Measurements from ENCODE around the gene CLDND2. TPM values are rescaled to one million over a fixed set of nuclear protein-coding genes. Genes with fewer than 3 reads are reported as not detected.
A peak's percentile ranks its signal among the peaks of the same experiment; 100 is the strongest.

Gene CLDND2
- total RNA-seq, 1 experiment from 2014 or later, result not detected

DNA sequence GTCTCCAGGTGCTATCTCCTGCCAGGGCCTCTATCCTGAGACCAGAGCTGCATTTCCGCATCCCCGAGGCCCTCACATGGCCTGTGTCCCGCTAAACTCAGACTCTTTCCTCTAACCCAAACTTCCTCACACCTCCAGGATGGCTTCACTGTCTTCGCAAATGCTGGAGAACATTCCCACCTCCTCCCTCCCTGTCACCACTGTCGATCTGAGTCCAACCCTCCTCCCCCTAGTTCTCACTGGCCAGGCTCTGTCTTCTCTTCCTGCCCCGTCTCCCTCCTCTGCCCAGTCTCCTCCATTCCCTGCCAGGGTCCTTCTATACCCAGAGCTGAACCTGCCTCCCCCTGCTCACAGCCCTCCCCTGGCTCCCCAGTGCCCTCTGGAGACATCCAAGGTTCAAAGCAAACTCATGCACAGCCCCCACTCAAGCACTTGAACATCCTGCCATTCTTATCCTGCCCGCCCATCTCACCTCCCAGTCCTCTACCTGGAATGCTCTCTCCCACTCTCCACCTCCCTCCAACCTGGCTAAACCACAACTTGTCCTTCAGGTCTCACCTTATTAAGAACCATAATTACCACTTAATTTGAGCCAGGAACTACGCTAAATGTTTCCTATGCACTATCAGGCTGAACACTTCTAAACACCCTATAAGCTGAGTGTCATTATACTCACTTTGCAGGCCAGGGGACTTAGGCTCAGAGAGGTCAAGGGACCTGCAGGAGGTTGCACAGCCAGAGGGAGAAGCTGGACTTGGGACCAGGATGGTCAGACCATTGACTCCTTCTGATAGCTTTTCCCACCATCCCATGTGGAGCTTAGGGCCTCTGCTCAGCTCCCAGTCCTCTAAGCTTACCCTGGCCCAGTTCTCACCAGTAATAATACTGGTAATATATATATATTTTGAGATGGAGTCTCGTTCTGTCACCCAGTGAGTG lies 25.9 kb downstream of the CLDND2 start:
- WGBS (ENCODE audit: extremely low coverage, insufficient read length, low lambda C conversion rate), result no CpG with 5 or more reads among the region's 9 CpGs
- Mint-ChIP-seq H3K9me3 (no peaks in the 10 kb centered on the region; a peak in 1 of 5 replicates), H3K36me3 (ENCODE audit: insufficient read depth in 1 of 3, low read depth in 3 of 3) (peaks cover 2 to 8% (median 7%) of the 10 kb centered on the region in 3 experiments; a peak in 4 of 7 replicates), H3K4me1 (peaks cover 23 to 29% of the 10 kb centered on the region in 2 experiments), H3K4me3 (peak overlapping the region in 1 of 2 experiments; percentile 21; a peak in 3 of 5 replicates), H3K27me3 (ENCODE audit: low read depth) (peaks cover 19% of the 10 kb centered on the region), H3K27ac (peak overlapping the region; percentile 32 to 95 (median 65); a peak in 6 of 7 replicates)
- Histone ChIP-seq H3K27ac (ENCODE audit: insufficient read length, low read depth, low read length) (no peak overlapping the region), H3K4me1 (ENCODE audit: insufficient read depth, low read length) (peaks cover 14% of the 10 kb centered on the region), H2BK120ac (ENCODE audit: low read depth, low read length, poor library complexity, severe bottlenecking) (no peak overlapping the region), H2BK20ac (ENCODE audit: low read depth, low read length, poor library complexity, severe bottlenecking) (no peak overlapping the region), H3K79me1 (ENCODE audit: insufficient read depth, low read depth, low read length, poor library complexity, severe bottlenecking) (no peaks in the 10 kb centered on the region), H3K23ac (ENCODE audit: insufficient read length, low read depth, low read length) (no peak overlapping the region), H4K91ac (ENCODE audit: insufficient read length, low read depth, low read length) (no peak overlapping the region), H3K9me3 (ENCODE audit: control insufficient read depth, low read depth, low read length) (no peaks in the 10 kb centered on the region), H3K56ac (ENCODE audit: insufficient read length, low read depth, low read length) (no peak overlapping the region), H3K18ac (ENCODE audit: insufficient read length, low read depth, low read length) (no peak overlapping the region), H4K5ac (ENCODE audit: insufficient read length, low read depth, low read length) (no peak overlapping the region), H3K4ac (ENCODE audit: low read depth, low read length) (no peak overlapping the region), H4K8ac (replicated peaks; ENCODE audit: insufficient read length, low read depth, low read length) (no peak overlapping the region), H4K20me1 (ENCODE audit: control insufficient read depth, insufficient read depth, insufficient read length) (no peaks in the 10 kb centered on the region), H2BK5ac (ENCODE audit: insufficient read length, low read length) (no peak overlapping the region), H3K9ac (ENCODE audit: extremely low read depth, insufficient read length, low read length) (no peak overlapping the region), H3T11ph (ENCODE audit: low read length) (no peak overlapping the region), H2AK5ac (ENCODE audit: insufficient read length, low read length) (no peak overlapping the region), H3K4me2 (ENCODE audit: insufficient read depth, insufficient read length, low read length) (no peak overlapping the region), H3K14ac (ENCODE audit: insufficient read depth, low read length) (no peak overlapping the region), H2BK15ac (ENCODE audit: low read depth, low read length) (no peak overlapping the region), H3K79me2 (ENCODE audit: insufficient read depth, low read length) (no peaks in the 10 kb centered on the region), H3K27me3 (ENCODE audit: insufficient read depth, low read length) (no peaks in the 10 kb centered on the region), H2AFZ (ENCODE audit: low read length) (no peak overlapping the region), H2BK12ac (ENCODE audit: insufficient read length, low read depth, low read length) (no peak overlapping the region), H3K23me2 (ENCODE audit: insufficient read length, low read depth, low read length, poor library complexity, severe bottlenecking) (peaks cover 6% of the 10 kb centered on the region)
- TF ChIP-seq CTCF (conservative IDR thresholded peaks at IDR 0.05), result no peak
- DNase-seq, result no peak

All from H9 (cell line).